Spleen (tissue), 11 donors: ENCODE data around the gene SPATA33. TPM values are rescaled to one million over a fixed set of nuclear protein-coding genes. Genes with fewer than 3 reads are reported as not detected.

Experiments
- DNase-seq: peaks from one replicate; pipeline ENCODE4 v3.0.0-alpha.2; 2020
- H3K27ac ChIP-seq, 8 donors: fragments of 200-600 bp; sonication (generic) in 7 of 8; 1 replicate in 4 of 8; 2 replicates in 4 of 8; pipeline versions ENCODE4 v1.5.0 to v1.8.0; 2016 to 2021; ENCODE audit warnings: inconsistent platforms in 4 of 8, mild to moderate bottlenecking in 4 of 8, moderate library complexity in 1 of 8
- H3K27me3 ChIP-seq, 7 donors: fragments of 200-600 bp; sonication (generic) in 6 of 7; replicated peaks in 1 of 7; 1 replicate in 4 of 7; 2 replicates in 3 of 7; pipeline versions ENCODE4 v1.5.0 to v1.8.0; 2016 to 2021; ENCODE audit warnings: inconsistent platforms in 3 of 7, mild to moderate bottlenecking in 1 of 7
- H3K36me3 ChIP-seq, 6 donors: fragments of 200-600 bp; sonication (generic) in 5 of 6; 1 replicate in 4 of 6; 2 replicates in 2 of 6; pipeline versions ENCODE4 v1.5.0 to v1.8.0; 2016 to 2021; ENCODE audit warnings: inconsistent platforms in 2 of 6
- H3K4me1 ChIP-seq, 6 donors: fragments of 200-600 bp; sonication (generic) in 5 of 6; 1 replicate in 3 of 6; 2 replicates in 3 of 6; pipeline versions ENCODE4 v1.5.0 to v1.8.0; 2016 to 2021; ENCODE audit warnings: inconsistent platforms in 3 of 6
- H3K4me3 ChIP-seq, 8 donors: fragments of 200-600 bp; sonication (generic) in 7 of 8; 1 replicate in 4 of 8; 2 replicates in 4 of 8; pipeline versions ENCODE4 v1.5.0 to v1.8.0; 2016 to 2021; ENCODE audit warnings: inconsistent platforms in 4 of 8, mild to moderate bottlenecking in 4 of 8, moderate library complexity in 2 of 8
- H3K9me3 ChIP-seq, 8 donors: fragments of 200-600 bp; sonication (generic) in 7 of 8; 1 replicate in 4 of 8; 2 replicates in 4 of 8; pipeline versions ENCODE4 v1.5.0 to v1.8.0; 2016 to 2021; ENCODE audit warnings: inconsistent platforms in 4 of 8
- POLR2A ChIP-seq, 3 donors: fragments of 450-650 bp; IDR thresholded peaks; one replicate each; pipeline ENCODE4 v1.5.1; 2017; ENCODE audit warnings: antibody characterized with exemption in 3 of 3, mild to moderate bottlenecking in 1 of 3
- POLR2AphosphoS5 ChIP-seq, 3 donors: sonication (generic); formaldehyde crosslinking; IDR thresholded peaks; one replicate each; pipeline ENCODE4 v1.5.1; 2017; ENCODE audit warnings: antibody characterized with exemption in 3 of 3
- WGBS, 5 donors: extraction: QIAGEN DNeasy Blood & Tissue Kit in 3 of 5; methylation state at CpG; one replicate each; pipeline versions ENCODE4 v1.1.5 to v1.1.7; 2013 to 2018; 5-methylcytosine and 5-hydroxymethylcytosine counted together
- intact Hi-C: fragments of 100-400 bp; cut with DNase I; formaldehyde crosslinking; loops from one replicate; pipeline ENCODE4 v1.15.0; 2023; ENCODE audit warnings: low total_unique reads
- polyA plus RNA-seq, 3 donors: library from polyadenylated mRNA; stranded (reverse); fragments of 200-250 nt; gene quantifications; one replicate each; pipeline ENCODE4 v1.2.1, GENCODE V29; 2013
- total RNA-seq, 7 donors: library from RNA; depleted of rRNA in 3 of 7; stranded (reverse); fragments of >200 nt in 3 of 7; fragmentation: NEBNext Ultra II Directional in 4 of 7; extraction: Animal tissue kit (Norgen Biotek cat#: 25700) in 4 of 7; gene quantifications; one replicate each; pipeline versions ENCODE4 v1.1.0 to v1.2.1, GENCODE V29; 2016 to 2021
- TF ChIP-seq, protein P1 (sequence below), 11 experiments: fragments of 200-600 bp in 7 of 11; fragments of 450-650 bp in 4 of 11; sonication (generic) in 4 of 11; IDR thresholded peaks in 8 of 11; conservative IDR thresholded peaks in 3 of 11; 1 replicate in 7 of 11; 2 replicates in 4 of 11; pipeline versions ENCODE4 v1.4.0 to v1.8.0; 2016 to 2021; ENCODE audit warnings: antibody characterized with exemption in 11 of 11, inconsistent platforms in 4 of 11, mild to moderate bottlenecking in 1 of 11
- donor health status: healthy with polysubstance abuse.
- donor health status: DM: no; HTN: no; CAD: no; lungs with moderate emphysema.
- donor health status: DM: no; HTN: no; CAD: no.
- donor health status: Bipolar disorder and iron deficiency.
- donor health status: healthy.
- donor health status: DM: no; HTN: no; CAD: no.
- donor health status: DM: yes; HTN: yes; CAD: no.

Gene SPATA33
- total and polyA plus RNA-seq, 10 donors: 2.9 to 7.0 (median 4.8) TPM

GRCh38 chr16:89705006-89705405, 47.4 kb downstream of the SPATA33 start:
- Histone ChIP-seq H3K36me3 (peaks cover 0 to 26% (median 0%) of the 10 kb centered on the region in 6 donors), H3K4me3 (no peak overlapping the region), H3K27me3 (no peaks in the 10 kb centered on the region), H3K27ac (no peak overlapping the region), H3K9me3 (no peaks in the 10 kb centered on the region), H3K4me1 (peaks cover 13 to 53% (median 27%) of the 10 kb centered on the region in 6 donors)
- TF ChIP-seq POLR2AphosphoS5 (IDR thresholded peaks at IDR 0.05) (peak in 1 of 3 donors; percentile 37), POLR2A (IDR thresholded peaks at IDR 0.05) (no peak)
- TF ChIP-seq, protein P1, sequence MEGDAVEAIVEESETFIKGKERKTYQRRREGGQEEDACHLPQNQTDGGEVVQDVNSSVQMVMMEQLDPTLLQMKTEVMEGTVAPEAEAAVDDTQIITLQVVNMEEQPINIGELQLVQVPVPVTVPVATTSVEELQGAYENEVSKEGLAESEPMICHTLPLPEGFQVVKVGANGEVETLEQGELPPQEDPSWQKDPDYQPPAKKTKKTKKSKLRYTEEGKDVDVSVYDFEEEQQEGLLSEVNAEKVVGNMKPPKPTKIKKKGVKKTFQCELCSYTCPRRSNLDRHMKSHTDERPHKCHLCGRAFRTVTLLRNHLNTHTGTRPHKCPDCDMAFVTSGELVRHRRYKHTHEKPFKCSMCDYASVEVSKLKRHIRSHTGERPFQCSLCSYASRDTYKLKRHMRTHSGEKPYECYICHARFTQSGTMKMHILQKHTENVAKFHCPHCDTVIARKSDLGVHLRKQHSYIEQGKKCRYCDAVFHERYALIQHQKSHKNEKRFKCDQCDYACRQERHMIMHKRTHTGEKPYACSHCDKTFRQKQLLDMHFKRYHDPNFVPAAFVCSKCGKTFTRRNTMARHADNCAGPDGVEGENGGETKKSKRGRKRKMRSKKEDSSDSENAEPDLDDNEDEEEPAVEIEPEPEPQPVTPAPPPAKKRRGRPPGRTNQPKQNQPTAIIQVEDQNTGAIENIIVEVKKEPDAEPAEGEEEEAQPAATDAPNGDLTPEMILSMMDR (IDR thresholded peaks at IDR 0.05 in 8 of 11, conservative IDR thresholded peaks at IDR 0.05 in 3 of 11): no peak
- 74 to 87% (median 79%) methylated on average over 15 of the region's 15 CpGs for WGBS, 5 donors
- peak; percentile 74 for DNase-seq
- intact Hi-C loops: loop anchor here (5.0 kb wide), 1 partner anchor 157 kb away; no protein-coding TSS in a partner anchor

DNA sequence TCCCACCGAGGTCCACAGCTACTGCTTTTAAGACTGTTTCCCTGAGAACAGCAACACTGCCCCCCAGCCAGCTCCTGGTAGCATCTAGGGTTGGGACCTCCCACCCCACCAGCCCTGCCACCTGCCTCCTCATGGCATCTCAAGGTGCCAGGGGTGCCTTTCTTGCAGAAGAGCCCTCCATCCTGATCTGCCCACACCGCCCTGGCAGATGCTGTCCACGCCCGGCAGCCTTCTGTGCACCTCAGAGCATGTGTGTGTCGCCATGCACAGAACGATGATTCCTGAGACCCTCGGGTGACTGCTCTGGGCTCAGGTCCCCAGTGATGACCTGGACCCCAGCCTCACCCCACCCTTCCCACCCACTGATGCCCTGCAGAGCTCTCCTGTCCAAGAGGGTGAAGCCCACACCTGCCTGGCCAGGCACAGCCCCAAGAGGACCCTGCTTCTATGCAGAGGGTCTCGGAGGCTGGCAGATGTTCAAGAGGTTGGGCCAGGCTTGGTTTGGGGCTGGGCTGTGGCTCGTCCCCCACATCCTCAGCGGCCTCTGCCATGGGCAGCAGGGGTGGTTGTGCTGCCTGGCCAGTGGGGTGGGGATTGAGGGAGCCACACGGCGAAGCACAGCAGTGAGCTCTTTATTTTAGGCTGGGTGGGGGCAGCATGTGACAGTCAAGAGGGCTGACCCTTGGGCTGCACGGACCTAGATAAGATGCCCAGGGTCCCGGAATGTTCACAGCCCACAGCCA, 49.1 kb downstream of the SPATA33 start:
- H3K36me3 ChIP-seq: peaks cover 0 to 38% (median 0%) of the 10 kb centered on the region in 6 donors
- intact Hi-C loops: loop anchor here (5.0 kb wide), 1 partner anchor 156 kb away; no protein-coding TSS in a partner anchor
- no peak for TF ChIP-seq POLR2A (IDR thresholded peaks at IDR 0.05)
- TF ChIP-seq POLR2AphosphoS5 (IDR thresholded peaks at IDR 0.05): peak in 1 of 3 donors; percentile 2
- DNase-seq: no peak
- no peaks in the 10 kb centered on the region for H3K9me3 ChIP-seq
- no peak overlapping the region for H3K4me3 ChIP-seq
- 78 to 91% (median 84%) methylated on average over 6 to 14 of the region's 14 CpGs for WGBS, 5 donors
- peaks cover 4 to 51% (median 24%) of the 10 kb centered on the region in 6 donors for H3K4me1 ChIP-seq
- peak overlapping the region in 1 of 8 donors; percentile 1 for H3K27ac ChIP-seq
- H3K27me3 ChIP-seq: peaks cover 0 to under 1% (median 0%) of the 10 kb centered on the region in 7 donors

- DNase-seq: peak; percentile 64
- peaks cover 0 to 38% (median 0%) of the 10 kb centered on the region in 6 donors for H3K36me3 ChIP-seq
- H3K27me3 ChIP-seq: peaks cover 0 to 11% (median 0%) of the 10 kb centered on the region in 7 donors
- intact Hi-C loops: loop anchor here (5.0 kb wide), 1 partner anchor 155 kb away; no protein-coding TSS in a partner anchor
- TF ChIP-seq POLR2AphosphoS5 (IDR thresholded peaks at IDR 0.05) (no peak), POLR2A (IDR thresholded peaks at IDR 0.05) (no peak)
- TF ChIP-seq, protein P1 (IDR thresholded peaks at IDR 0.05 in 8 of 11, conservative IDR thresholded peaks at IDR 0.05 in 3 of 11): no peak
- WGBS, 5 donors: 89 to 100% (median 94%) methylated on average over 1 to 9 of the region's 9 CpGs
- no peaks in the 10 kb centered on the region for H3K9me3 ChIP-seq
- no peak overlapping the region for H3K27ac ChIP-seq
- H3K4me3 ChIP-seq: no peak overlapping the region
- H3K4me1 ChIP-seq: peaks cover 11 to 53% (median 27%) of the 10 kb centered on the region in 6 donors
Observed at GRCh38 chr16:89707695-89708094, 50.1 kb downstream of the SPATA33 start.

DNA sequence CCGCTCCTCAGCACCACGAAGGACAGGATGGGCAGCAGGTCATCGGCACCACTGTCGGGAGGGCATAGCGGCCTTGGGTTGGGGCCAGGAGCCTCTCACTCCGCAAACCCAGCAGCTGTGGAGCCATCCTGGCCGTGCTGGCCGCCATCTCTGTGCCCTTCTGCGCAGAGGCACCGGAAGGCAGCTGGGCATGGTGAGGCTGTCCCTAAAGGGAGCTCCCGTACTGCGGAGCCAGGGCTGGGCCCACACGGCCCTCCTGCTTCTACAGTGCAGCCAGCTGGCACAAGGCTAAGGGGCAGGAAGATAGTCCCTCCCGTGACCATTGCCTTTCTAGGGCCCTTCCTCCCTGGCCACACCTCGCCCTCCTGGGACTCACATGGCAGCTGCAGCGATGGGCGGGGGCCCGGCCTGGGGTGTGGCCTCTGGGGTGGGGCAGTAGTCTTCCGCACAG, 50.9 kb downstream of the SPATA33 start:
- WGBS, 5 donors: 82 to 93% (median 87%) methylated on average over 11 to 19 of the region's 19 CpGs
- intact Hi-C loops: loop anchor here (5.0 kb wide), 1 partner anchor 154 kb away; no protein-coding TSS in a partner anchor
- H3K4me3 ChIP-seq: no peak overlapping the region
- H3K27ac ChIP-seq: no peak overlapping the region
- H3K36me3 ChIP-seq: peaks cover 0 to 38% (median 0%) of the 10 kb centered on the region in 6 donors
- H3K4me1 ChIP-seq: peaks cover 11 to 58% (median 27%) of the 10 kb centered on the region in 6 donors
- H3K9me3 ChIP-seq: no peaks in the 10 kb centered on the region
- TF ChIP-seq POLR2A (IDR thresholded peaks at IDR 0.05): no peak
- TF ChIP-seq POLR2AphosphoS5 (IDR thresholded peaks at IDR 0.05): peak in 1 of 3 donors; percentile 35
- peaks cover 0 to 15% (median 0%) of the 10 kb centered on the region in 7 donors for H3K27me3 ChIP-seq
- no peak for DNase-seq

DNA sequence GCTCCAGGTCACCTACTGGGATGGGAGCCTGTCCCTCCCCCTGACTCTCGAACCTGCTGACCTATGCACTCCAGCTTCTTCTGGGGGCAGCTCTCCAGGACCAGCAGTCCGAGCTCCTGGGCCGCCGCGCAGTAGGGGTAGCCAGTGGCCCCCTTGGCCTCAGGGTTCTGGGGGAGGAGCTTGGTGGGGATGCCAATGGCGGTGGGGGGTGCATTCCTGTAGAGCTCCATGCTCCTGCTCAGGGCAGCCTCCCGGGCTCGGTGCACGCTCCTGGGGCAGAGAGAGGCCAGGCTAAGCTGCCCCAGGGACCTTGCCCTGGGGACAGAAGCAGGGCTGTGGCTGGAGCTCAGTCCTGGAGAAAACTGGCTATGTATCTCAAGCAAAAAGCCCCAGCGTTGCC, 51.5 kb downstream of the SPATA33 start:
- H3K9me3 ChIP-seq: no peaks in the 10 kb centered on the region
- no peak overlapping the region for H3K4me3 ChIP-seq
- DNase-seq: no peak
- intact Hi-C loops: loop anchor here (5.0 kb wide), 1 partner anchor 153 kb away; no protein-coding TSS in a partner anchor
- H3K27ac ChIP-seq: peak overlapping the region in 4 of 8 donors; percentile 51 to 64 (median 54)
- TF ChIP-seq, protein P1 (IDR thresholded peaks at IDR 0.05 in 8 of 11, conservative IDR thresholded peaks at IDR 0.05 in 3 of 11): no peak
- TF ChIP-seq POLR2A (IDR thresholded peaks at IDR 0.05): no peak
- H3K27me3 ChIP-seq: peaks cover 0 to 15% (median 0%) of the 10 kb centered on the region in 7 donors
- H3K4me1 ChIP-seq: peaks cover 11 to 58% (median 27%) of the 10 kb centered on the region in 6 donors
- WGBS, 5 donors: 89 to 95% (median 89%) methylated on average over 4 to 10 of the region's 10 CpGs
- H3K36me3 ChIP-seq: peaks cover 0 to 38% (median 0%) of the 10 kb centered on the region in 6 donors
